HepG2 (cell line): ENCODE data around the gene CBX2. TPM values are rescaled to one million over a fixed set of nuclear protein-coding genes. Genes with fewer than 3 reads are reported as not detected.

ENCODE experiments used
- CBX1 ChIP-seq: IDR thresholded peaks from one replicate; pipeline ENCODE4 v1.6.1; 2016; ENCODE audit warnings: antibody characterized with exemption, low read depth
- CENPX ChIP-seq: sonication (generic); formaldehyde crosslinking; IDR thresholded peaks from 2 replicates; pipeline ENCODE4 v1.9.0; 2021; ENCODE audit warnings: mild to moderate bottlenecking, missing genetic modification reagents, moderate library complexity
- MXI1 ChIP-seq: IDR thresholded peaks from 3 replicates; pipeline ENCODE4 v1.6.1; 2012; ENCODE audit warnings: low read depth, low read length, inconsistent platforms, borderline replicate concordance
- NFE2 ChIP-seq: sonication (generic); formaldehyde crosslinking; IDR thresholded peaks from 2 replicates; pipeline ENCODE4 v1.4.0; 2020; ENCODE audit warnings: missing genetic modification reagents
- NPAS2 ChIP-seq: sonication (generic); formaldehyde crosslinking; IDR thresholded peaks from 2 replicates; pipeline ENCODE4 v1.8.0; 2022; ENCODE audit warnings: mild to moderate bottlenecking, missing genetic modification reagents, borderline replicate concordance
- NR2F6 ChIP-seq, 2 experiments: IDR thresholded peaks; 2 replicates each; pipeline ENCODE4 v1.6.1; 2016; ENCODE audit warnings: antibody characterized with exemption in 1 of 2, mild to moderate bottlenecking in 1 of 2
- PCBP1 ChIP-seq: fragments of 200-400 bp; formaldehyde crosslinking; IDR thresholded peaks from 2 replicates; pipeline ENCODE4 v1.6.1; 2017; ENCODE audit warnings: mild to moderate bottlenecking, low read depth, low read length, borderline replicate concordance
- PCBP2 ChIP-seq: fragments of 200-400 bp; formaldehyde crosslinking; optimal IDR thresholded peaks from 2 replicates; pipeline ENCODE3; 2018; ENCODE audit warnings: low read length, low read depth; ENCODE audit not compliant: poor library complexity, severe bottlenecking
- ZNF251 ChIP-seq: sonication (generic); formaldehyde crosslinking; IDR thresholded peaks from 2 replicates; pipeline ENCODE4 v1.9.0; 2021; ENCODE audit warnings: mild to moderate bottlenecking, missing genetic modification reagents
- ZNF296 ChIP-seq: sonication (generic); formaldehyde crosslinking; conservative IDR thresholded peaks from 2 replicates; pipeline ENCODE4 v1.5.0; 2020; ENCODE audit warnings: mild to moderate bottlenecking, missing genetic modification reagents
- ZNF354B ChIP-seq: sonication (generic); formaldehyde crosslinking; IDR thresholded peaks from 2 replicates; pipeline ENCODE4 v1.8.0; 2022; ENCODE audit warnings: mild to moderate bottlenecking, missing genetic modification reagents
- ZNF557 ChIP-seq: sonication (generic); formaldehyde crosslinking; IDR thresholded peaks from 2 replicates; pipeline ENCODE4 v1.4.0; 2020; ENCODE audit warnings: missing genetic modification reagents
- polyA plus RNA-seq, 8 experiments: library from polyadenylated mRNA; depleted of rRNA in 3 of 8; stranded (reverse) in 7 of 8; unstranded in 1 of 8; fragments of >200 nt; fragmentation: Illumina TruSeq in 4 of 8; extraction: Trizol in 4 of 8; gene quantifications; 2 replicates each; pipeline versions ENCODE4 v1.2.1 to v1.2.3, GENCODE V29; 2011 to 2016; ENCODE audit warnings: low read depth in 4 of 8, missing spikeins in 1 of 8, mixed read lengths in 1 of 8; ENCODE audit not compliant: insufficient read depth in 1 of 8
- total RNA-seq, 5 experiments: library from RNA; depleted of rRNA; stranded (reverse); fragments of >200 nt; fragmentation: Illumina TruSeq; extraction: Trizol; gene quantifications; 2 replicates each; pipeline ENCODE4 v1.2.3, GENCODE V29; 2016; ENCODE audit warnings: low read depth in 1 of 5
- TF ChIP-seq, protein P1 (sequence below): sonication (generic); formaldehyde crosslinking; IDR thresholded peaks from 2 replicates; pipeline ENCODE4 v1.5.1; 2020; ENCODE audit warnings: missing genetic modification reagents, mild to moderate bottlenecking, borderline replicate concordance
- TF ChIP-seq, protein P2 (sequence below), 2 experiments: fragments of 450-650 bp in 1 of 2; sonication (generic) in 1 of 2; formaldehyde crosslinking; IDR thresholded peaks; 2 replicates each; pipeline versions ENCODE4 v1.5.0 to v1.8.0; 2020 to 2022; ENCODE audit warnings: mild to moderate bottlenecking in 1 of 2, missing genetic modification reagents in 1 of 2
- TF ChIP-seq, protein P3 (sequence below): sonication (generic); formaldehyde crosslinking; IDR thresholded peaks from 2 replicates; pipeline ENCODE4 v1.4.0; 2020; ENCODE audit warnings: missing genetic modification reagents
- TF ChIP-seq, protein P4 (sequence below): sonication (generic); formaldehyde crosslinking; IDR thresholded peaks from 2 replicates; pipeline ENCODE4 v1.4.0; 2020; ENCODE audit warnings: mild to moderate bottlenecking, missing genetic modification reagents

CBX2 gene
- total and polyA plus RNA-seq, 2 of the 13 experiments (the other 11 are each of a cell fraction or from before 2014, with no cell fraction given), result 14.5 to 31.1 TPM

DNA sequence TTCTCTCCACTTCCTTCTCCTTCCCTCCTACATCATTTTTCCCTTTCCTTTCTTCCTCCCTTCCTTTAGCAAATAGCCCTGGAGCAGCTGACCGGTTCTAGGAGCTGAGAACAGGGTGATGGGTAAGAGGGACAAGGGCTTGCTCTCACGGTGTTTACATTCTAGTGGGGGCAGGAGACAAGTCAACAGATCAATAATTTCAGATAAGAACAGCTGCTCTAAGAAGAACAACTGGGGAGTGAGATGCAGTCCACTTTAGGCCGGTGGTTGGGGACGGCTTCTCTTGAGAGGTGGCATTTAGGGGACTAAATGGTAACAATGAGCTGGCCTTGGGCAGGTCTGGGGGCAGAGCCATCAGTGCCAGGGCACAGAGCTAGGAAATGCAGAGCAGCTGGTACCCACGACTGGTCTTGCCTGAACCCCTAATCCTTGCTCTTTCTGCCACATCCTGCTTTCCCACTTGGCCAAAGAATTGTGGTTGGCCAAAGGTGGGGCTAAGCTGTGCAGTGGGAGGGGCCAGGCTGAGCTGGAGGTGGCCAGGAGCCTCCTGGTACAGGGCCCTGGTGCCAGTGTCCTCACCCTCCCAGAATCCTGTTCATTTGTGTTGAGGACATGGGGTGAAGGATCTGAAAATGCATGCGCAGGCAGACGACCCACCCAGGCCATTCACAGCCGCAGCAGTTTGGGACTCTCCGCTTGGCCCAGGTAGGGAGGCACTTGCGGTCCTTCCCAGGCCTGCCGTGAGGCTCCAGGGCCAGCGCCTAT lies 43.6 kb downstream of the CBX2 start (continued):
- TF ChIP-seq ZNF354B (no peak), PCBP1 (no peak), PCBP2 (no peak), CENPX (no peak), NFE2 (CRISPR knock-in tag) (no peak), CBX1 (no peak), ZNF296 (CRISPR knock-in tag) (0 out of 2 replicates have a peak, but pooled peaks have one; percentile 64), ZNF557 (peak; percentile 89; the same call in 1 of the 2 replicates), NPAS2 (CRISPR knock-in tag) (no peak), NR2F6 (IDR thresholded peaks at IDR 0.05) (peak; percentile 91), NR2F6 (CRISPR knock-in tag; IDR thresholded peaks at IDR 0.05) (peak; percentile 89), ZNF251 (CRISPR knock-in tag) (no peak), MXI1 (no peak; the same call in 2 of the 3 replicates)
- TF ChIP-seq, protein P1, sequence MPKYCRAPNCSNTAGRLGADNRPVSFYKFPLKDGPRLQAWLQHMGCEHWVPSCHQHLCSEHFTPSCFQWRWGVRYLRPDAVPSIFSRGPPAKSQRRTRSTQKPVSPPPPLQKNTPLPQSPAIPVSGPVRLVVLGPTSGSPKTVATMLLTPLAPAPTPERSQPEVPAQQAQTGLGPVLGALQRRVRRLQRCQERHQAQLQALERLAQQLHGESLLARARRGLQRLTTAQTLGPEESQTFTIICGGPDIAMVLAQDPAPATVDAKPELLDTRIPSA, result no peak
- TF ChIP-seq, protein P2, sequence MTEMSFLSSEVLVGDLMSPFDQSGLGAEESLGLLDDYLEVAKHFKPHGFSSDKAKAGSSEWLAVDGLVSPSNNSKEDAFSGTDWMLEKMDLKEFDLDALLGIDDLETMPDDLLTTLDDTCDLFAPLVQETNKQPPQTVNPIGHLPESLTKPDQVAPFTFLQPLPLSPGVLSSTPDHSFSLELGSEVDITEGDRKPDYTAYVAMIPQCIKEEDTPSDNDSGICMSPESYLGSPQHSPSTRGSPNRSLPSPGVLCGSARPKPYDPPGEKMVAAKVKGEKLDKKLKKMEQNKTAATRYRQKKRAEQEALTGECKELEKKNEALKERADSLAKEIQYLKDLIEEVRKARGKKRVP (CRISPR knock-in tag; IDR thresholded peaks at IDR 0.05), result no peak
- TF ChIP-seq, protein P3, sequence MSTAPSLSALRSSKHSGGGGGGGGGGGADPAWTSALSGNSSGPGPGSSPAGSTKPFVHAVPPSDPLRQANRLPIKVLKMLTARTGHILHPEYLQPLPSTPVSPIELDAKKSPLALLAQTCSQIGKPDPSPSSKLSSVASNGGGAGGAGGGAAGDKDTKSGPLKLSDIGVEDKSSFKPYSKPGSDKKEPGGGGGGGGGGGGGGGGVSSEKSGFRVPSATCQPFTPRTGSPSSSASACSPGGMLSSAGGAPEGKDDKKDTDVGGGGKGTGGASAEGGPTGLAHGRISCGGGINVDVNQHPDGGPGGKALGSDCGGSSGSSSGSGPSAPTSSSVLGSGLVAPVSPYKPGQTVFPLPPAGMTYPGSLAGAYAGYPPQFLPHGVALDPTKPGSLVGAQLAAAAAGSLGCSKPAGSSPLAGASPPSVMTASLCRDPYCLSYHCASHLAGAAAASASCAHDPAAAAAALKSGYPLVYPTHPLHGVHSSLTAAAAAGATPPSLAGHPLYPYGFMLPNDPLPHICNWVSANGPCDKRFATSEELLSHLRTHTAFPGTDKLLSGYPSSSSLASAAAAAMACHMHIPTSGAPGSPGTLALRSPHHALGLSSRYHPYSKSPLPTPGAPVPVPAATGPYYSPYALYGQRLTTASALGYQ (CRISPR knock-in tag), result peak; percentile 95
- TF ChIP-seq, protein P4, sequence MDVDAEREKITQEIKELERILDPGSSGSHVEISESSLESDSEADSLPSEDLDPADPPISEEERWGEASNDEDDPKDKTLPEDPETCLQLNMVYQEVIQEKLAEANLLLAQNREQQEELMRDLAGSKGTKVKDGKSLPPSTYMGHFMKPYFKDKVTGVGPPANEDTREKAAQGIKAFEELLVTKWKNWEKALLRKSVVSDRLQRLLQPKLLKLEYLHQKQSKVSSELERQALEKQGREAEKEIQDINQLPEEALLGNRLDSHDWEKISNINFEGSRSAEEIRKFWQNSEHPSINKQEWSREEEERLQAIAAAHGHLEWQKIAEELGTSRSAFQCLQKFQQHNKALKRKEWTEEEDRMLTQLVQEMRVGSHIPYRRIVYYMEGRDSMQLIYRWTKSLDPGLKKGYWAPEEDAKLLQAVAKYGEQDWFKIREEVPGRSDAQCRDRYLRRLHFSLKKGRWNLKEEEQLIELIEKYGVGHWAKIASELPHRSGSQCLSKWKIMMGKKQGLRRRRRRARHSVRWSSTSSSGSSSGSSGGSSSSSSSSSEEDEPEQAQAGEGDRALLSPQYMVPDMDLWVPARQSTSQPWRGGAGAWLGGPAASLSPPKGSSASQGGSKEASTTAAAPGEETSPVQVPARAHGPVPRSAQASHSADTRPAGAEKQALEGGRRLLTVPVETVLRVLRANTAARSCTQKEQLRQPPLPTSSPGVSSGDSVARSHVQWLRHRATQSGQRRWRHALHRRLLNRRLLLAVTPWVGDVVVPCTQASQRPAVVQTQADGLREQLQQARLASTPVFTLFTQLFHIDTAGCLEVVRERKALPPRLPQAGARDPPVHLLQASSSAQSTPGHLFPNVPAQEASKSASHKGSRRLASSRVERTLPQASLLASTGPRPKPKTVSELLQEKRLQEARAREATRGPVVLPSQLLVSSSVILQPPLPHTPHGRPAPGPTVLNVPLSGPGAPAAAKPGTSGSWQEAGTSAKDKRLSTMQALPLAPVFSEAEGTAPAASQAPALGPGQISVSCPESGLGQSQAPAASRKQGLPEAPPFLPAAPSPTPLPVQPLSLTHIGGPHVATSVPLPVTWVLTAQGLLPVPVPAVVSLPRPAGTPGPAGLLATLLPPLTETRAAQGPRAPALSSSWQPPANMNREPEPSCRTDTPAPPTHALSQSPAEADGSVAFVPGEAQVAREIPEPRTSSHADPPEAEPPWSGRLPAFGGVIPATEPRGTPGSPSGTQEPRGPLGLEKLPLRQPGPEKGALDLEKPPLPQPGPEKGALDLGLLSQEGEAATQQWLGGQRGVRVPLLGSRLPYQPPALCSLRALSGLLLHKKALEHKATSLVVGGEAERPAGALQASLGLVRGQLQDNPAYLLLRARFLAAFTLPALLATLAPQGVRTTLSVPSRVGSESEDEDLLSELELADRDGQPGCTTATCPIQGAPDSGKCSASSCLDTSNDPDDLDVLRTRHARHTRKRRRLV, result no peak
